HG02884 (cell line): ENCODE results near the gene SLC29A4.

ENCODE experiments used
- ATAC-seq: cut with Tn5 transposase; IDR thresholded peaks from one replicate; pipeline ENCODE4 v1.9.1; 2021; ENCODE audit warnings: mild to moderate bottlenecking, moderate library complexity; ENCODE audit not compliant: unreplicated experiment

SLC29A4 gene

DNA sequence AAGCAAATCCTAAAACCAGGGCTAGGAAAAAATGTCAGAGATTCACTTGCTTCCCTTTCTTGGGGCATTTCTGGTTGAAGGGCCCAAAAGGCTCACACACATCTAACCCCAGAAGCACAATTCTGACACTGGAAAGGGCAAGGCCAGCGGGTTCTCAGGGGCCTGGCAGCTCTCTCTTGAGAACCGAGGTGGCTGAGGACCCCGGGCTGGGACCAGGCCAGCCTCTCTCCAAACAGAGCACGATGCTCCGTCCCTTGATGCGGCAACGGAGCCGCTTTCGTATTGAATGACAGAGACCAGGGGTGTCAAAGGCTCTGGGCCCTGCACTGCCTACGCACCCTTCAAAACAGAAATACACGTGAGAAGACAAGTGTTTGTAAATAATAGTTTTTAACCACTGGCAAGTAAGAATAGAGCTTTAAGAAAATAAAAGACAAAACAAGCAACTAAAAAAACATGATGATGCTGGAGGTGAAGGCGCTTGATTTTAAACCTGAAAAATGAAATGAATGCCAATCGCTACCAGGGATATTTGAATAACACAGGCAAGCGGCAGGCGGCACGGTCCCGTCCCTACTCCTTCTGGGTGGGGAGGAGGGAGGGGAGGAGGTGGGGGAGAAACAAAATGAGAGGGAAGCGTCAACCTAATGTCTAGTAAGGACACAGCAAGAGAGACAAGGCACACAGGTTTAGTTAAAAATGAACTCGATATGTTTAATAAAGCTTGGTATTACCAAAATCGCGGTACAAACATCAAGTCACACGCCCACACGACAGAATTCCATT is 68.0 kb downstream of the SLC29A4 start:
- no peak for ATAC-seq

DNA sequence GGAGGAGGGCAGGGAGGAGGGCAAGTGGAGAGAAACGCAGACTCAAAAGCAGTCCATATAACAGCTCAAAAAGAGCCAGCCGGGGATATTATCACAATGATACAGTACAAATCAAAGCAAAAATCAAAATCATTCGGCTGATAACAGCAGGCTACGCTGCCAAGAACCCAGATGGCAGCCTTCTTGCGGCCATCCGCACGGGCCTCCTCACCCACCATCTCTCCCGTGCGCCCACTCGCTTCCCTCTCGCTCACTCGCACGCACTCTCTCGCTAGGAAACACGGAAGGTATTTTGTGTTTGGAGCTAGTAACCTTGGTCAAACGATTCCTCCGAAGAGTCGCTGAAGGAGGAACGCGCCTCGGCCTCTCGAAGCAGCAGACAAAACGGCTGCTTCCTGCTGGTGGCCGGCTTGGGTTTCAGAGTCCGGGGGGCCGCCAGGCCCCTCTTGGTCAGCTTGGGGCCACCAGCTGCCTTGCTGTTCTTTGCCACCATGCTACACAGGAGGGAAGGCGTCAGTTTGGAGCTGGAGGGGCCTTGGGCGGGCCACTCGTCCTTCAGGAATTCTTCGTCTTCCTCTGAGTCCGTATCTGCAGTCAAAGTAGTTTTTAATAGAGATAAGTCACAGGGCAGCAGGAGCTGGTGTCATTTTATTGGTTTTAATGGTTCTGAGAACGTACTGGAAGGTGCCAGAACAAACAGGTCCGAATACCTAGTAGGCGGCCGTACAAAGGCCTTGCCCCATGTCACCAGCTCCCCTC is 68.9 kb downstream of the SLC29A4 start:
- no peak for ATAC-seq

DNA sequence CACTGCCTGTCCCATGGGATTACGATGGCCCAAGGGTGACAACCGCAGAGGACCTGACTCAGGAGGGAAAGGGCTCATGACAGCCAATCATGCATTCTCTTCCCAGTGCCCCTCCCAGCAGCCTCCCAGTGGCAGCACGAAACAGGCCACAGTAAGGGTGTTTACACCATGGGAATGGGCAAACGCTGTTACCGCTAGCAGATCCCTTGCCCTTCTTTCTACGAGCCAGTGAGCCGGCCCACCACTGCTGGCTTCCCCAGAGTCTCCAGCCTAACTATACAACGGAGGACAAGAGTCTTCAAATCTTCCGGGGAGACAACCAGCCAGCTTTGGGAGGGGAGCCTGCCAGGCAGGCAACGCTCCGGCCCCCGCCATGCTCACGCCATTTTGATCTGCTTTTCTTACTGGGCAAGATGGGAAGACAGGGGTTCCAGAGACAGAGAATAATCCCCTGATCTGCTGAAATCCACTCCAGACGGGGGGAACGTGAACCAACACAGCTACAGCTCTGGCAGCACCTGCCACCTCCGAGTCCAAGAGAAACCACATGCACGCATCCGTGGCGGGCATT is 69.8 kb downstream of the SLC29A4 start:
- ATAC-seq, result no peak

DNA sequence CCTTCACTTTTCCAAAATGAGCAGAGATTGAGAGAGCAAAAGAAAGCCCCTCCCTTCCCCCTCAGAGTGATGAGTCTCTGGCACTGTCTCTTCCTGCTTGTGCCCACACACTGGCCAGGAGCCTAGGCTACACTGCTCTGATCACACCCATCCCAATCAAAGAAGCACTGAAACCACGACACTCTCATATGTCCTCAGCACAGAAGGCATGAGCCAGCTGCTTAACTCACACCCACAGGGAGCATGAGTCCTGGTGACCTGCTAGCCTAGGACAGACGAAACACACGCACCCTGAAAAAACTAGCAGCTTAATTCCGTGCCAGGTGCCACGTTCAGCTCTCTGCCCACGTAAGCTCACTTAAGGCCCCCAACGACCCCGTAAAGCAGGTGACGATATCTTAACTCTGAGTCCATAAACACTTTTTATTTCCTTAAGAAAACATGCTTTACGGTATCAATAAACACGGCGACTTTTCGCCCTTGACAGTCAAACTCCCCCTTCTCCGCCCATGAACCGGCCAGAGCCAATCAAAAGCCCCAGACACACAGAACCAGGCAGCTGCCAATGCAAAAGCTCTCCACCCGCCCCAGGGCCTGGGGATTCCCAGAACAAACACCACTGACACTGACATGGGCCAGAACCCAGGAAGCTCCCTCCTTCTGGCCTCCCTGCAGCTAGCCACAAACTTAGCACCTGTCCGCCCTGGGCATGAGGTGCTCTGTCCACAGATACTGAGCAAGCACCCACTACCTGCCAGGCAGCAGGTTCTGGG is 71.9 kb downstream of the SLC29A4 start:
- no peak for ATAC-seq
